Nephron progenitor cell (in vitro differentiated cells): ENCODE measurements around the gene PLCL2.

Source experiments
- DNase-seq: peaks from one replicate; pipeline ENCODE4 v3.0.0; 2021
- H3K27ac Mint-ChIP-seq: 2 replicates; pipeline ENCODE4 v1.8.0; 2021; ENCODE audit warnings: mild to moderate bottlenecking, moderate library complexity, mixed read lengths
- H3K27me3 Mint-ChIP-seq: 2 replicates; pipeline ENCODE4 v1.8.0; 2021; ENCODE audit warnings: mild to moderate bottlenecking, low read depth, mixed read lengths; ENCODE audit not compliant: poor library complexity
- H3K36me3 Mint-ChIP-seq: 2 replicates; pipeline ENCODE4 v1.8.0; 2021; ENCODE audit warnings: low read depth, mixed read lengths
- H3K4me1 Mint-ChIP-seq: 2 replicates; pipeline ENCODE4 v1.8.0; 2021; ENCODE audit warnings: mixed read lengths
- H3K4me3 Mint-ChIP-seq: 2 replicates; pipeline ENCODE4 v1.8.0; 2021; ENCODE audit warnings: mild to moderate bottlenecking, moderate library complexity, mixed read lengths
- H3K9me3 Mint-ChIP-seq: 2 replicates; pipeline ENCODE4 v1.8.0; 2021; ENCODE audit warnings: mild to moderate bottlenecking, moderate library complexity, mixed read lengths
- CTCF ChIP-seq: fragments of 200-600 bp; sonication (generic); IDR thresholded peaks from 2 replicates; pipeline ENCODE4 v1.5.0; 2021; ENCODE audit warnings: antibody characterized with exemption

Gene PLCL2

GRCh38 chr3:17132286-17133115, 247.7 kb downstream of the PLCL2 start:
- H3K4me1 Mint-ChIP-seq, result peaks cover 27% of the 10 kb centered on the region

GRCh38 chr3:17133632-17134545, 249.1 kb downstream of the PLCL2 start:
- H3K27ac Mint-ChIP-seq, result no peak overlapping the region
- TF ChIP-seq CTCF, result no peak
- H3K4me1 Mint-ChIP-seq, result peaks cover 27% of the 10 kb centered on the region
- DNase-seq, result no peak
- H3K36me3 Mint-ChIP-seq, result no peaks in the 10 kb centered on the region
- H3K9me3 Mint-ChIP-seq, result peaks cover 20% of the 10 kb centered on the region
- no peak overlapping the region for H3K4me3 Mint-ChIP-seq
- H3K27me3 Mint-ChIP-seq, result peaks cover 25% of the 10 kb centered on the region

More at GRCh38 chr3:17132286-17133115, 247.7 kb downstream of the PLCL2 start:
- Mint-ChIP-seq H3K36me3 (no peaks in the 10 kb centered on the region), H3K27ac (no peak overlapping the region), H3K4me3 (no peak overlapping the region), H3K9me3 (peaks cover 25% of the 10 kb centered on the region), H3K27me3 (peaks cover 15% of the 10 kb centered on the region)
- no peak for DNase-seq
- TF ChIP-seq CTCF, result no peak

- H3K4me1 Mint-ChIP-seq, result peaks cover 33% of the 10 kb centered on the region
- H3K4me3 Mint-ChIP-seq, result no peak overlapping the region
- H3K27me3 Mint-ChIP-seq, result peaks cover 43% of the 10 kb centered on the region
- TF ChIP-seq CTCF, result no peak
- no peaks in the 10 kb centered on the region for H3K36me3 Mint-ChIP-seq
- H3K9me3 Mint-ChIP-seq, result peaks cover 11% of the 10 kb centered on the region
- no peak for DNase-seq
- H3K27ac Mint-ChIP-seq, result no peak overlapping the region
These were observed 250.9 kb downstream of the PLCL2 start for GRCh38 chr3:17135696-17136095.

GRCh38 chr3:17136136-17136721, 251.5 kb downstream of the PLCL2 start:
- Mint-ChIP-seq H3K4me1 (peaks cover 33% of the 10 kb centered on the region), H3K27me3 (peaks cover 42% of the 10 kb centered on the region), H3K36me3 (no peaks in the 10 kb centered on the region), H3K27ac (no peak overlapping the region), H3K4me3 (no peak overlapping the region), H3K9me3 (peaks cover 11% of the 10 kb centered on the region)
- TF ChIP-seq CTCF, result no peak
- DNase-seq, result peak; percentile 53

GRCh38 chr3:17137321-17137826, 252.6 kb downstream of the PLCL2 start:
- Mint-ChIP-seq H3K27me3 (peaks cover 40% of the 10 kb centered on the region), H3K36me3 (no peaks in the 10 kb centered on the region), H3K4me1 (peaks cover 26% of the 10 kb centered on the region), H3K4me3 (no peak overlapping the region), H3K9me3 (peaks cover 11% of the 10 kb centered on the region), H3K27ac (no peak overlapping the region)
- no peak for DNase-seq
- TF ChIP-seq CTCF, result no peak
